Amygdala (tissue), 56 donors: ENCODE measurements around the gene TTC34.

Source experiments
- DNase-seq, 56 donors: peaks; one replicate each; lab custom pipeline; 2025; lab: John Stamatoyannopoulos, UW

The TTC34 gene

GRCh38 chr1:2612591-2613365 lies 188.7 kb downstream of the TTC34 start:
- DNase-seq: no peak

GRCh38 chr1:2611621-2612437 lies 189.7 kb downstream of the TTC34 start:
- DNase-seq: no peak

GRCh38 chr1:2611031-2611501 lies 190.4 kb downstream of the TTC34 start:
- peak in 4 of 56 donors; percentile 5 to 52 (median 25) for DNase-seq

- DNase-seq: peak in 5 of 56 donors; percentile 10 to 35 (median 29)
Measured at GRCh38 chr1:2610036-2610959, 191.2 kb downstream of the TTC34 start.

- DNase-seq: no peak
Measured at GRCh38 chr1:2609319-2610035, 192.0 kb downstream of the TTC34 start.

GRCh38 chr1:2607641-2608091 lies 193.8 kb downstream of the TTC34 start:
- no peak for DNase-seq

- no peak for DNase-seq
Measured at GRCh38 chr1:2606881-2607621, 194.4 kb downstream of the TTC34 start.

- DNase-seq: no peak
Measured at GRCh38 chr1:2606396-2606880, 195.1 kb downstream of the TTC34 start.

- DNase-seq: no peak
Measured at GRCh38 chr1:2605509-2606395, 195.7 kb downstream of the TTC34 start.

GRCh38 chr1:2604844-2605508 lies 196.5 kb downstream of the TTC34 start:
- no peak for DNase-seq

GRCh38 chr1:2604156-2604843 lies 197.2 kb downstream of the TTC34 start:
- DNase-seq: no peak

GRCh38 chr1:2603521-2604155 lies 197.9 kb downstream of the TTC34 start:
- DNase-seq: no peak

GRCh38 chr1:2602866-2603520 lies 198.5 kb downstream of the TTC34 start:
- DNase-seq: no peak

GRCh38 chr1:2602311-2602835 lies 199.1 kb downstream of the TTC34 start:
- no peak for DNase-seq

- no peak for DNase-seq
Measured at GRCh38 chr1:2601721-2602303, 199.7 kb downstream of the TTC34 start.
